Tibial nerve (tissue), 4 donors: ENCODE measurements around the gene GSTA2.
"Not testable (repeated sequence)": the region's sequence is repeated elsewhere in the genome, so short reads cannot be mapped to it uniquely, and the experiment has no call there.

ENCODE experiments used
- CTCF ChIP-seq, 5 experiments: fragments of 200-600 bp in 3 of 5; fragments of 450-650 bp in 2 of 5; sonication (generic) in 3 of 5; IDR thresholded peaks; one replicate each; pipeline ENCODE4 v1.5.1; 2016 to 2019; ENCODE audit warnings: antibody characterized with exemption in 5 of 5, mild to moderate bottlenecking in 3 of 5, moderate library complexity in 2 of 5
- EP300 ChIP-seq, 2 donors: sonication (generic); formaldehyde crosslinking; IDR thresholded peaks; one replicate each; pipeline ENCODE4 v1.6.1; 2017; ENCODE audit warnings: antibody characterized with exemption in 2 of 2, mild to moderate bottlenecking in 1 of 2
- POLR2A ChIP-seq, 2 donors: fragments of 450-650 bp; IDR thresholded peaks; one replicate each; pipeline ENCODE4 v1.6.1; 2017; ENCODE audit warnings: antibody characterized with exemption in 2 of 2, mild to moderate bottlenecking in 2 of 2, moderate library complexity in 2 of 2

DNA sequence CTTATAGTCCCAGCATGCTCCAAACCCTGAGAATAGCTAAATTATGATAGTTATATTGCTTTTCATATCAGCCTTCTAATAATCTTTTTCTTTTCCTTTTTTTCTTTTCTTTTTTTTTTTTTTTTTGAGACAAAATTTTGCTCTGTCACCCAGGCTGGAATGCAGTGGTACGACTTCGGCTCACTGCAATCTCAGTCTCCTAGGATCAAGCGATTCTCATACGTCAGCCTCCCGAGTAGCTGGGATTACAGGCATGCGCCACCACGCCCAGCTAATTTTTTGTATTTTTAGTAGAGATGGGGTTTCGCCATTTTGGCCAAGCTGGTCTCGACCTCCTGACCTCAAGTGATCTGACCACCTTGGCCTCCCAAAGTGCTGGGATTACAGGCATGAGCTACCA is 48.5 kb downstream of the GSTA2 start:
- TF ChIP-seq CTCF, POLR2A, EP300 (IDR thresholded peaks at IDR 0.05): not testable (repeated sequence)
